Measurements from ENCODE around the gene GAPDH. TPM values are rescaled to one million over a fixed set of nuclear protein-coding genes. Genes with fewer than 3 reads are reported as not detected.

The GAPDH gene
- total and polyA plus RNA-seq, 10 of the 15 experiments (the other 5 are each of a cell fraction or from before 2014, with no cell fraction given) = 5,606 to 14,240 (median 9,400) TPM

- TF ChIP-seq IRF3 (IDR thresholded peaks at IDR 0.05) (no peak), CBX5 (IDR thresholded peaks at IDR 0.05; ENCODE audit: low read depth) (no peak)
- TF ChIP-seq, protein P1, sequence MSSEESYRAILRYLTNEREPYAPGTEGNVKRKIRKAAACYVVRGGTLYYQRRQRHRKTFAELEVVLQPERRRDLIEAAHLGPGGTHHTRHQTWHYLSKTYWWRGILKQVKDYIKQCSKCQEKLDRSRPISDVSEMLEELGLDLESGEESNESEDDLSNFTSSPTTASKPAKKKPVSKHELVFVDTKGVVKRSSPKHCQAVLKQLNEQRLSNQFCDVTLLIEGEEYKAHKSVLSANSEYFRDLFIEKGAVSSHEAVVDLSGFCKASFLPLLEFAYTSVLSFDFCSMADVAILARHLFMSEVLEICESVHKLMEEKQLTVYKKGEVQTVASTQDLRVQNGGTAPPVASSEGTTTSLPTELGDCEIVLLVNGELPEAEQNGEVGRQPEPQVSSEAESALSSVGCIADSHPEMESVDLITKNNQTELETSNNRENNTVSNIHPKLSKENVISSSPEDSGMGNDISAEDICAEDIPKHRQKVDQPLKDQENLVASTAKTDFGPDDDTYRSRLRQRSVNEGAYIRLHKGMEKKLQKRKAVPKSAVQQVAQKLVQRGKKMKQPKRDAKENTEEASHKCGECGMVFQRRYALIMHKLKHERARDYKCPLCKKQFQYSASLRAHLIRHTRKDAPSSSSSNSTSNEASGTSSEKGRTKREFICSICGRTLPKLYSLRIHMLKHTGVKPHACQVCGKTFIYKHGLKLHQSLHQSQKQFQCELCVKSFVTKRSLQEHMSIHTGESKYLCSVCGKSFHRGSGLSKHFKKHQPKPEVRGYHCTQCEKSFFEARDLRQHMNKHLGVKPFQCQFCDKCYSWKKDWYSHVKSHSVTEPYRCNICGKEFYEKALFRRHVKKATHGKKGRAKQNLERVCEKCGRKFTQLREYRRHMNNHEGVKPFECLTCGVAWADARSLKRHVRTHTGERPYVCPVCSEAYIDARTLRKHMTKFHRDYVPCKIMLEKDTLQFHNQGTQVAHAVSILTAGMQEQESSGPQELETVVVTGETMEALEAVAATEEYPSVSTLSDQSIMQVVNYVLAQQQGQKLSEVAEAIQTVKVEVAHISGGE (CRISPR knock-in tag; IDR thresholded peaks at IDR 0.05) = no peak
Measured at GRCh38 chr12:6538420-6539313, 4.3 kb downstream of the GAPDH start (continued).

DNA sequence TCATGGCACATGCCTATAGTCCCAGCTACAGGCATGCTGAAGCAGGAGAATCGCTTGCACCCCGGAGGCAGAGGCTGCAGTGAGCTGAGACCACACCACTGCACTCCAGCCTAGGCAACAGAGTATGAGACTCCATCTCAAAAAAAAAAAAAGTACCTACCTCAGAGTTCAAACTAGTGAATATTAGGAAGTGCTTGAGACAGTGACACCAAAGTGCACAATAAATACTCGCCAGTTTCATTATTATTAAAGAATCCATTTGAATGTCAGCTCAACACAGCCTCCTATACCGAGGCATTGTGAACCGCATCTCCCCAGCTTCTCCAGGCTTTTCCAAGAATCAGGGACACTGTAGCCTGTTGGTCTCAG is 5.0 kb downstream of the GAPDH start:
- no peak for TF ChIP-seq POLR2A (IDR thresholded peaks at IDR 0.05; ENCODE audit: low read depth, low read length)
- 0 out of 2 replicates have a peak, but pooled peaks have one; percentile 15 for TF ChIP-seq HDGF (IDR thresholded peaks at IDR 0.05)
- TF ChIP-seq, protein P2, sequence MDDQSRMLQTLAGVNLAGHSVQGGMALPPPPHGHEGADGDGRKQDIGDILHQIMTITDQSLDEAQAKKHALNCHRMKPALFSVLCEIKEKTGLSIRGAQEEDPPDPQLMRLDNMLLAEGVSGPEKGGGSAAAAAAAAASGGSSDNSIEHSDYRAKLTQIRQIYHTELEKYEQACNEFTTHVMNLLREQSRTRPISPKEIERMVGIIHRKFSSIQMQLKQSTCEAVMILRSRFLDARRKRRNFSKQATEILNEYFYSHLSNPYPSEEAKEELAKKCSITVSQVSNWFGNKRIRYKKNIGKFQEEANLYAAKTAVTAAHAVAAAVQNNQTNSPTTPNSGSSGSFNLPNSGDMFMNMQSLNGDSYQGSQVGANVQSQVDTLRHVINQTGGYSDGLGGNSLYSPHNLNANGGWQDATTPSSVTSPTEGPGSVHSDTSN (IDR thresholded peaks at IDR 0.05; ENCODE audit: insufficient replicate concordance, low read depth, low read length) = peak; percentile 5
- ATAC-seq (peak; percentile 0; the same call in 1 of the 3 replicates), FAIRE-seq (no peak), DNase-seq (ENCODE audit: low read depth, low spot score) (no peak)
- H4K20me1 ChIP-seq (ENCODE audit: control insufficient read depth, insufficient read depth) = peaks cover 24% of the 10 kb centered on the region
- peak overlapping the region; percentile 12; the same call in 1 of the 2 replicates for H3K4me2 ChIP-seq (ENCODE audit: control insufficient read depth, insufficient read depth)
- no TSS peak for BruUV-seq (replicated peaks)
- H3K4me1 ChIP-seq (ENCODE audit: control insufficient read depth, insufficient read depth, low read length) = peaks cover 26% of the 10 kb centered on the region
- H3K9me3 ChIP-seq (replicated peaks; ENCODE audit: control insufficient read depth, insufficient read depth, low read length) = no peaks in the 10 kb centered on the region
- no peak overlapping the region for H3K4me3 ChIP-seq
- H3K79me2 ChIP-seq (ENCODE audit: control insufficient read depth, insufficient read depth, low read length) = peaks cover 42% of the 10 kb centered on the region
- CTCF ChIA-PET = interaction anchor here (0.6 to 7.7 kb wide), 33 partner anchors 8 to 1390 kb away, joined by 3 to 91 read pairs (median 5); partner anchors contain the start of genes IFFO1, MRPL51, NOP2 and TAPBPL
- SMC1A ChIA-PET (ENCODE audit: uncharacterized antibody, unreplicated experiment) = interaction anchor here (0.6 to 7.9 kb wide), 18 partner anchors 13 to 216 kb away, joined by 3 to 83 read pairs (median 4); partner anchors contain the start of genes TAPBPL and VAMP1
- WGBS (ENCODE audit: insufficient coverage, insufficient replicate concordance, low lambda C conversion rate, missing lambda C conversion rate) = 33% methylated on average over 5 of the region's 5 CpGs
- H3K9ac ChIP-seq (ENCODE audit: control insufficient read depth, insufficient read depth, low read length) = no peak overlapping the region
- POLR2A ChIA-PET = interaction anchor here (0.8 to 4.3 kb wide), 9 partner anchors 10 to 114 kb away, joined by 3 to 19 read pairs (median 4); partner anchors contain the start of genes MRPL51, TAPBPL and VAMP1
- H3K27me3 ChIP-seq (replicated peaks in 1 of 2; ENCODE audit: control insufficient read depth in 2 of 2, insufficient read depth in 2 of 2, low read length in 1 of 2) = no peaks in the 10 kb centered on the region
- no peak overlapping the region for H3K27ac ChIP-seq (ENCODE audit: control insufficient read depth, insufficient read depth)
- intact Hi-C loops (cut with micrococcal nuclease; ENCODE audit: unreplicated experiment) = loop anchor here (1.0 to 5.0 kb wide), 2 partner anchors 72 to 116 kb away; no protein-coding TSS in a partner anchor
- no peak overlapping the region for H2AFZ ChIP-seq (ENCODE audit: control insufficient read depth, low read depth, low read length)
- peaks cover 24 to 30% of the 10 kb centered on the region in 2 experiments; a peak in 3 of 4 replicates for H3K36me3 ChIP-seq (ENCODE audit: control insufficient read depth in 2 of 2, insufficient read depth in 2 of 2, low read length in 1 of 2)
- RAD21 ChIA-PET (ENCODE audit: unreplicated experiment) = interaction anchor here (0.7 to 6.9 kb wide), 15 partner anchors 14 to 253 kb away, joined by 3 to 67 read pairs (median 7); partner anchors contain the start of genes MLF2, TAPBPL, VAMP1 and ZNF384
- in situ Hi-C loops (cut with MboI) = no loop called here
